ENCODE measurements around the gene RNASE1. TPM values are rescaled to one million over a fixed set of nuclear protein-coding genes. Genes with fewer than 3 reads are reported as not detected.
A peak's percentile ranks its signal among the peaks of the same experiment; 100 is the strongest.

RNASE1 gene
- total and polyA plus RNA-seq, 8 donors = 51.6 to 604 (median 237) TPM

GRCh38 chr14:20805485-20805884 lies 2.8 kb upstream of the RNASE1 start:
- H3K4me1 ChIP-seq = peaks cover 6 to 55% (median 23%) of the 10 kb centered on the region in 4 donors
- no peaks in the 10 kb centered on the region for H3K9me3 ChIP-seq
- no peaks in the 10 kb centered on the region for H3K36me3 ChIP-seq
- TF ChIP-seq EP300 (IDR thresholded peaks at IDR 0.05) = no peak
- TF ChIP-seq CTCF (IDR thresholded peaks at IDR 0.05) = no peak
- TF ChIP-seq POLR2AphosphoS5 (IDR thresholded peaks at IDR 0.05) = no peak
- DNase-seq = no peak
- no peak overlapping the region for H3K27ac ChIP-seq
- H3K4me3 ChIP-seq = no peak overlapping the region
- no peaks in the 10 kb centered on the region for H3K27me3 ChIP-seq
- intact Hi-C loops (cut with DNase I; ENCODE audit: low total_unique reads) = no loop called here
- 86 to 94% (median 89%) methylated on average over 6 of the region's 6 CpGs for WGBS, 5 donors

- no peak overlapping the region for H3K4me3 ChIP-seq
- H3K27me3 ChIP-seq = no peaks in the 10 kb centered on the region
- H3K36me3 ChIP-seq = no peaks in the 10 kb centered on the region
- no peak for DNase-seq
- peaks cover 10 to 72% (median 32%) of the 10 kb centered on the region in 4 donors for H3K4me1 ChIP-seq
- peak overlapping the region; percentile 73 to 86 (median 83) for H3K27ac ChIP-seq
- H3K9me3 ChIP-seq = no peaks in the 10 kb centered on the region
- no peak for TF ChIP-seq POLR2A (IDR thresholded peaks at IDR 0.05)
- TF ChIP-seq CTCF (IDR thresholded peaks at IDR 0.05) = no peak
- TF ChIP-seq POLR2AphosphoS5 (IDR thresholded peaks at IDR 0.05) = no peak
- TF ChIP-seq EP300 (IDR thresholded peaks at IDR 0.05) = no peak
- intact Hi-C loops (cut with DNase I; ENCODE audit: low total_unique reads) = no loop called here
- WGBS, 5 donors = 29 to 51% (median 36%) methylated on average over 7 of the region's 7 CpGs
Measured at GRCh38 chr14:20803223-20803622, 579 bp upstream of the RNASE1 start.

- H3K27ac ChIP-seq = peak overlapping the region; percentile 73 to 86 (median 83)
- WGBS, 5 donors = 18 to 38% (median 20%) methylated on average over 6 to 9 of the region's 9 CpGs
- DNase-seq = peak; percentile 42 to 66
- peak in 2 of 3 donors; percentile 33 to 48 for TF ChIP-seq POLR2AphosphoS5 (IDR thresholded peaks at IDR 0.05)
- TF ChIP-seq POLR2A (IDR thresholded peaks at IDR 0.05) = no peak
- H3K36me3 ChIP-seq = no peaks in the 10 kb centered on the region
- H3K4me3 ChIP-seq = peak overlapping the region; percentile 36 to 50 (median 44)
- intact Hi-C loops (cut with DNase I; ENCODE audit: low total_unique reads) = no loop called here
- H3K4me1 ChIP-seq = peaks cover 4 to 65% (median 27%) of the 10 kb centered on the region in 4 donors
- no peaks in the 10 kb centered on the region for H3K27me3 ChIP-seq
- H3K9me3 ChIP-seq = no peaks in the 10 kb centered on the region
Measured at GRCh38 chr14:20801726-20802125, 918 bp downstream of the RNASE1 start.

- peak overlapping the region; percentile 33 to 86 (median 79) for H3K27ac ChIP-seq
- peak overlapping the region; percentile 6 to 50 (median 44) for H3K4me3 ChIP-seq
- 14 to 30% (median 26%) methylated on average over 9 of the region's 9 CpGs for WGBS, 5 donors
Measured at GRCh38 chr14:20799892-20800544, 2.6 kb downstream of the RNASE1 start.

More at GRCh38 chr14:20799892-20800544, 2.6 kb downstream of the RNASE1 start:
- peaks cover 4 to 59% (median 27%) of the 10 kb centered on the region in 4 donors for H3K4me1 ChIP-seq
- peak; percentile 33 to 52 for DNase-seq
- no peak for TF ChIP-seq EP300 (IDR thresholded peaks at IDR 0.05)
- no peak for TF ChIP-seq POLR2A (IDR thresholded peaks at IDR 0.05)
- no peak for TF ChIP-seq CTCF (IDR thresholded peaks at IDR 0.05)
- TF ChIP-seq POLR2AphosphoS5 (IDR thresholded peaks at IDR 0.05) = peak in 2 of 3 donors; percentile 8 to 21
- H3K36me3 ChIP-seq = no peaks in the 10 kb centered on the region
- intact Hi-C loops (cut with DNase I; ENCODE audit: low total_unique reads) = no loop called here
- H3K27me3 ChIP-seq = no peaks in the 10 kb centered on the region
- no peaks in the 10 kb centered on the region for H3K9me3 ChIP-seq
